ENCODE data around the gene MED13L. TPM values are rescaled to one million over a fixed set of nuclear protein-coding genes. Genes with fewer than 3 reads are reported as not detected.
A peak's percentile ranks its signal among the peaks of the same experiment; 100 is the strongest.

The MED13L gene
- total and polyA plus RNA-seq, 2 experiments from 2014 or later = 11.7 to 88.7 TPM

DNA sequence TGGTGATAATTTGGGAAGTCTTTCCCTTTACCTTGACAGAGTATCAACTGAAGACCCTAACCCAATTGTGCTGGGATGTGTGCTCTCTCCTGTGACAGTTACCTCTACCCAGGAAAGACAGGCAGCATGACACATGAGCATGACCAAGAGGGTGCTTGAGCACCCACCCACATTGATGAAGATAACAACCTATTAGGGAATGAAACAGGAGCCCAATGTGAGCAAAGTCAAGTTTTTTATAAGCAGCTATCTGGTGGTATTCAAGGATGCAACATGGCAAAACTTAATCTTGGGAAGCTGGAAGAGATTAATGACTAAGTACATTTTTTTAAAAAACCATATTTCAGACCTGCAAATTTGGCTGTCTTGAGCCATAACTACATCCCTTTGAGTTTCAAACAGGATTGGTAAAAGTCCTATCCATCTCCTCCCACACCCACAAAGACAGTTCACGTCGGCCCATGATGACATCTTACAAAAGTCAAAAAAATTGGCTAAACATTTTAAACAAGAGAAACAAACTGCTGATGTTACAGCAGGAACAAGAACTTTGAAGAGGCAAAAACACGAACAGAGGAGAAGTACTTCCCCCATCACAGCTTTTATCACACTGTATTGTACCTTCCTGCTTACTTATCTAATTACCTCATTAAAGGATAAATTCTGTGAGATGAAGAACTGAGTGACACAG, 60.3 kb downstream of the MED13L start:
- Histone ChIP-seq H3K4me3 (no peak overlapping the region), H3K79me2 (ENCODE audit: insufficient read depth) (peaks cover 100% of the 10 kb centered on the region), H3K9me3 (ENCODE audit: low read depth) (no peaks in the 10 kb centered on the region), H3K27me3 (replicated peaks; ENCODE audit: insufficient read depth) (no peaks in the 10 kb centered on the region), H3K9me2 (ENCODE audit: insufficient read depth) (no peaks in the 10 kb centered on the region), H3K9ac (no peak overlapping the region), H2AFZ (no peak overlapping the region), H4K20me1 (ENCODE audit: insufficient read depth) (peaks cover 24% of the 10 kb centered on the region; the same call in 1 of the 2 replicates), H3K4me2 (ENCODE audit: unreplicated experiment) (no peak overlapping the region), H3K36me3 (ENCODE audit: low read depth) (no peaks in the 10 kb centered on the region), H3F3A (ENCODE audit: insufficient read depth) (no peaks in the 10 kb centered on the region), H3K4me1 (ENCODE audit: insufficient read depth) (peaks cover 26% of the 10 kb centered on the region), H3K27ac (no peak overlapping the region)
- DNase-seq = peak; percentile 10
- in situ Hi-C loops (cut with MboI) = no loop called here
- 31 to 34% methylated on average over 3 of the region's 3 CpGs for WGBS, 2 experiments (ENCODE audit: low coverage in 1 of 2, low lambda C conversion rate in 2 of 2, missing lambda C conversion rate in 2 of 2)
- no peak for TF ChIP-seq EZH2phosphoT487 (IDR thresholded peaks at IDR 0.05; ENCODE audit: insufficient read depth, low read depth)
- no peak for TF ChIP-seq EZH2 (IDR thresholded peaks at IDR 0.05; ENCODE audit: insufficient read depth, poor library complexity, severe bottlenecking)

DNA sequence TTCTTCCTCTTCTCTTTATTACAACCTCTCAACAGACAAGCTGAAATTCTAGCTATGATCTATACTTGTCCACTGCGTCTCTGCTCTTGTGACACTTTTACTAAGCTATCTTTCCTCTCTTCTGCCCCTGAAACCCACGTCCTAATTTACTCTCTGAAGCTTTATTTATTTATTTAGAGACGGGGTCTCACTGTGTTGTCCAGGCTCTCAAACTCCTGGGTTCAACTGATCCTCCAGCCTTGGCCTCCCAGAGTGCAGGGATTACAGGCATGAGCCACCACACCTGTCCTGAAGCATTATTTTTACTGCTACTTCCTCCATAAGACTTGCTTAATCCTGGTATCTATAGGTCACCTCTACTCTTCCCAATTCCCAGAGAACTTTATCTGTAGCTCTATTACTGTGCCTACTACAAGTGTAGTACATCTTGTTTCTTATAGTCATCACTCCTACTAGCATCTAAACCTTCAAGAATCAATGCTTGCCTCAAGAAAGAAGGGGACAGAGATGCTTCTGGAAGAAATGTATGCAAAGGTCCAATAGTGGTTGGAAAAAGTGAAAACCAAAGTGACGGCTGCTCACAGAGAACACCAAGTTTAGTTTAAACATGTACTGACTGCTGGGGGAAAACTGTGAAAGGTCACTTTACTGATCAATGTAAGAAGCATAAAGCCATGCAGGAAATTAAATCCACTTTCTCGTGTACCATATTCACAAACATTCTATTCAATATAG, 61.3 kb downstream of the MED13L start:
- H3K4me2 ChIP-seq (ENCODE audit: unreplicated experiment) = no peak overlapping the region
- DNase-seq = no peak
- H3K27ac ChIP-seq = no peak overlapping the region
- H3K9me2 ChIP-seq (ENCODE audit: insufficient read depth) = no peaks in the 10 kb centered on the region
- 97 to 98% methylated on average over 5 of the region's 5 CpGs for WGBS, 2 experiments (ENCODE audit: low coverage in 1 of 2, low lambda C conversion rate in 2 of 2, missing lambda C conversion rate in 2 of 2)
- no peak overlapping the region for H2AFZ ChIP-seq
- H3K27me3 ChIP-seq (replicated peaks; ENCODE audit: insufficient read depth) = no peaks in the 10 kb centered on the region
- peaks cover 100% of the 10 kb centered on the region for H3K79me2 ChIP-seq (ENCODE audit: insufficient read depth)
- H4K20me1 ChIP-seq (ENCODE audit: insufficient read depth) = peaks cover 24% of the 10 kb centered on the region; the same call in 1 of the 2 replicates
- H3K4me1 ChIP-seq (ENCODE audit: insufficient read depth) = peaks cover 30% of the 10 kb centered on the region
- H3K36me3 ChIP-seq (ENCODE audit: low read depth) = no peaks in the 10 kb centered on the region
- in situ Hi-C loops (cut with MboI) = no loop called here
- H3K4me3 ChIP-seq = no peak overlapping the region
- no peak overlapping the region for H3K9ac ChIP-seq
- H3F3A ChIP-seq (ENCODE audit: insufficient read depth) = no peaks in the 10 kb centered on the region
- TF ChIP-seq EZH2phosphoT487 (IDR thresholded peaks at IDR 0.05; ENCODE audit: insufficient read depth, low read depth) (no peak), EZH2 (IDR thresholded peaks at IDR 0.05; ENCODE audit: insufficient read depth, poor library complexity, severe bottlenecking) (no peak)
- H3K9me3 ChIP-seq (ENCODE audit: low read depth) = no peaks in the 10 kb centered on the region

DNA sequence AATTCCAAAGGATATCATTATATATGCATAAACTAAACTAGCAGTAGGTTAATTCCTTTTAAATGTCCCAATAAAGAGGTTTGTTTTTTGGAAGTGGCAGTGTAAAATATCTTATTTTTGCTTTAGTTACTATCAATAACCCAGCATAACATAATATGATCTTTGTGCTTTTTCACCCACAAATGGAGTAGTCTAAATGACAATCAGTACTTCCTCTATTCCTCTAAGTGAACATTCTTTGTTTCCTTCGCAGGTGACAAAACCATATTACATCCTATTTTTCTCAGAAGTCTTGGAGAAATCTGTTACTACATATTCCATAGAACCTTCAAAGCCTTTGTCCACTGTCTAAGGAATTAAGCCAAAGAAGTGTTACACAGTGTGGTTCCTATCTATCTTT, 62.5 kb downstream of the MED13L start:
- Histone ChIP-seq H3K27ac (no peak overlapping the region), H3K4me1 (ENCODE audit: insufficient read depth) (peaks cover 33% of the 10 kb centered on the region), H3K9me3 (ENCODE audit: low read depth) (no peaks in the 10 kb centered on the region), H3K9me2 (ENCODE audit: insufficient read depth) (no peaks in the 10 kb centered on the region), H3K4me3 (no peak overlapping the region), H3K36me3 (ENCODE audit: low read depth) (no peaks in the 10 kb centered on the region), H3F3A (ENCODE audit: insufficient read depth) (no peaks in the 10 kb centered on the region), H4K20me1 (ENCODE audit: insufficient read depth) (peaks cover 25% of the 10 kb centered on the region; the same call in 1 of the 2 replicates), H3K9ac (no peak overlapping the region), H3K4me2 (ENCODE audit: unreplicated experiment) (no peak overlapping the region), H3K79me2 (ENCODE audit: insufficient read depth) (peaks cover 100% of the 10 kb centered on the region), H2AFZ (no peak overlapping the region), H3K27me3 (replicated peaks; ENCODE audit: insufficient read depth) (no peaks in the 10 kb centered on the region)
- no peak for TF ChIP-seq EZH2phosphoT487 (IDR thresholded peaks at IDR 0.05; ENCODE audit: insufficient read depth, low read depth)
- no peak for TF ChIP-seq EZH2 (IDR thresholded peaks at IDR 0.05; ENCODE audit: insufficient read depth, poor library complexity, severe bottlenecking)
- in situ Hi-C loops (cut with MboI) = no loop called here
- 100% methylated on average over 1 of the region's 1 CpG for WGBS, 2 experiments (ENCODE audit: low coverage in 1 of 2, low lambda C conversion rate in 2 of 2, missing lambda C conversion rate in 2 of 2)
- DNase-seq = no peak

DNA sequence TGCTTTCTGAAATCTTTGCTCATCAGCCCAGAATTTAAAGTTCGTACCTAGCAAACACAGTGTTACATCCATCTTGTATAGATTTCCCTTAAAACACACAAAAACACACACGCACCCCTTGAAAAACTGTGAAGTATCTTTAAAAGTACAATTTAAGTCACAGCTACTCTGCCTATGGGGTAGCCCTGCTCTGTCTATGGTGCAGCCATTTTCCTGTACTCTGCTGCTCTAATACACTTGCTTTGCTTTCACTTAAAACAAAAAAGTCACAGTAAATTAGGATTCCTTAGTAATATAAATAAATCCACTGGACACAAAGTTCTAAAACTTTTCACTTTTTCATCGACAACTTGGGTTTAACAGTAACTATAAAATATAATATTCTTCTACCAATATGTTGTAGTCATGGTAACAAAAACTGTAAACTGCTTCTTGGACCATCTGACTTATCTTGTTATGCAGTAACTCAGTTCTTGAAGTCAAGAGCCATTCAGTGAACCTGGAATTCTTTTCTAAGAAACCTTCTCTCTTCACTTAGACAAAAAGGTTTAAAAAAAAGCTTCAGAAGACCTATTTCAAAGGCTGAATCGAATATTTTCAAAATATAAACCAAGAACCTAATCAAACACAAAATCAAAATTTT, 63.5 kb downstream of the MED13L start:
- H4K20me1 ChIP-seq (ENCODE audit: insufficient read depth) = peaks cover 33% of the 10 kb centered on the region; the same call in 1 of the 2 replicates
- DNase-seq = no peak
- H3K4me1 ChIP-seq (ENCODE audit: insufficient read depth) = peaks cover 42% of the 10 kb centered on the region
- H3K4me2 ChIP-seq (ENCODE audit: unreplicated experiment) = no peak overlapping the region
- no peak overlapping the region for H2AFZ ChIP-seq
- H3K79me2 ChIP-seq (ENCODE audit: insufficient read depth) = peaks cover 100% of the 10 kb centered on the region
- H3K27ac ChIP-seq = no peak overlapping the region
- no peak overlapping the region for H3K4me3 ChIP-seq
- H3K9me2 ChIP-seq (ENCODE audit: insufficient read depth) = no peaks in the 10 kb centered on the region
- H3F3A ChIP-seq (ENCODE audit: insufficient read depth) = peaks cover 4% of the 10 kb centered on the region; the same call in 1 of the 2 replicates
- TF ChIP-seq EZH2 (IDR thresholded peaks at IDR 0.05; ENCODE audit: insufficient read depth, poor library complexity, severe bottlenecking) (no peak), EZH2phosphoT487 (IDR thresholded peaks at IDR 0.05; ENCODE audit: insufficient read depth, low read depth) (no peak)
- H3K9me3 ChIP-seq (ENCODE audit: low read depth) = no peaks in the 10 kb centered on the region
- H3K36me3 ChIP-seq (ENCODE audit: low read depth) = no peaks in the 10 kb centered on the region
- H3K27me3 ChIP-seq (replicated peaks; ENCODE audit: insufficient read depth) = no peaks in the 10 kb centered on the region
- in situ Hi-C loops (cut with MboI) = no loop called here
- WGBS, 2 experiments (ENCODE audit: low coverage in 1 of 2, low lambda C conversion rate in 2 of 2, missing lambda C conversion rate in 2 of 2) = 70 to 82% methylated on average over 4 of the region's 4 CpGs
- no peak overlapping the region for H3K9ac ChIP-seq
